Activated CD8-positive, alpha-beta memory T cell treated with anti-CD3 and anti-CD28 coated beads, Interleukin-2, amount 50 U/mL, for 24 hours (primary cell): ENCODE measurements around the gene SERGEF.

Experiments used
- DNase-seq: peaks from one replicate; pipeline ENCODE4 v3.0.0-alpha.2; 2020; ENCODE audit errors: extremely low read depth

The SERGEF gene

GRCh38 chr11:17813391-17814059, 199.3 kb downstream of the SERGEF start:
- DNase-seq: no peak

- no peak for DNase-seq
Measured at GRCh38 chr11:17812865-17813187, 200.0 kb downstream of the SERGEF start.

- no peak for DNase-seq
Measured at GRCh38 chr11:17812091-17812864, 200.6 kb downstream of the SERGEF start.

GRCh38 chr11:17811352-17811751, 201.5 kb downstream of the SERGEF start:
- no peak for DNase-seq

GRCh38 chr11:17810746-17811145, 202.1 kb downstream of the SERGEF start:
- DNase-seq: no peak

GRCh38 chr11:17810041-17810440, 202.8 kb downstream of the SERGEF start:
- DNase-seq: no peak

GRCh38 chr11:17807034-17807433, 205.8 kb downstream of the SERGEF start:
- no peak for DNase-seq

GRCh38 chr11:17805873-17806272, 207.0 kb downstream of the SERGEF start:
- no peak for DNase-seq

GRCh38 chr11:17805043-17805442, 207.8 kb downstream of the SERGEF start:
- DNase-seq: no peak

GRCh38 chr11:17803754-17804334, 209.0 kb downstream of the SERGEF start:
- no peak for DNase-seq

- no peak for DNase-seq
Measured at GRCh38 chr11:17802491-17802890, 210.4 kb downstream of the SERGEF start.

GRCh38 chr11:17801166-17801565, 211.7 kb downstream of the SERGEF start:
- DNase-seq: no peak

- DNase-seq: no peak
Measured at GRCh38 chr11:17799147-17799546, 213.7 kb downstream of the SERGEF start.

GRCh38 chr11:17798716-17799115, 214.1 kb downstream of the SERGEF start:
- no peak for DNase-seq

- no peak for DNase-seq
Measured at GRCh38 chr11:17798253-17798652, 214.6 kb downstream of the SERGEF start.

GRCh38 chr11:17796154-17796553, 216.7 kb downstream of the SERGEF start:
- DNase-seq: no peak

- DNase-seq: no peak
Measured at GRCh38 chr11:17794981-17795380, 217.9 kb downstream of the SERGEF start.

GRCh38 chr11:17793642-17794170, 219.1 kb downstream of the SERGEF start:
- DNase-seq: no peak

- DNase-seq: no peak
Measured at GRCh38 chr11:17792161-17792560, 220.7 kb downstream of the SERGEF start.

GRCh38 chr11:17791144-17791543, 221.7 kb downstream of the SERGEF start:
- no peak for DNase-seq

GRCh38 chr11:17790453-17790852, 222.4 kb downstream of the SERGEF start:
- DNase-seq: no peak

GRCh38 chr11:17788084-17788483, 224.8 kb downstream of the SERGEF start:
- no peak for DNase-seq
